GM12864 (cell line): Measurements from ENCODE around the gene PARVB.

Experiments used
- DNase-seq: peaks from one replicate; pipeline ENCODE4 v3.0.0-alpha.2; 2011; ENCODE audit warnings: low read depth
- H3K4me3 ChIP-seq: 2 replicates; pipeline ENCODE4 v1.5.1; 2011; ENCODE audit warnings: mild to moderate bottlenecking, low read depth, low read length, control low read depth
- TF ChIP-seq, protein P1 (sequence below): IDR thresholded peaks from 2 replicates; pipeline ENCODE4 v1.5.1; 2011; ENCODE audit warnings: low read depth, mild to moderate bottlenecking, moderate library complexity, low read length, control low read depth, inconsistent platforms; ENCODE audit errors: missing control alignments

Gene PARVB

DNA sequence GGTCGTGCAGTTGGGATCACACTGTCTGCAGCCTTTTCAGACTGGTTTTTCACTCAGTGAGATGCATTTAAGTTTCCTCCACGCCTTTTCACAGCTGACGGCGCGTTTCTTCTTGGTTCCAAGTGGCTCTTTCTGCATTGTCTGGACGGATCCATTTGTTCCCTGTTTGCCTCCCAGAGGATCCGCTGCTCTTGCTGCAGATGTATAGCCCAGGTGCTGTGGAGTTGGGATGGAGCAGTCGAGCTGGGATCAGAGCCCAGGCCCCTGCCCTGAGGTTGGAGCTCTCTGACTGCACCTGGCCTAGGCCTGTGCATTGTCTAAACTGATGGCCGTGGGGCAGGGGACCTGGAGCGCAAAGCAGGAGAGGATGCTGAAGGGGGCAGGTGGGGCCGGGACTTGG lies 51.6 kb downstream of the PARVB start:
- TF ChIP-seq, protein P1, sequence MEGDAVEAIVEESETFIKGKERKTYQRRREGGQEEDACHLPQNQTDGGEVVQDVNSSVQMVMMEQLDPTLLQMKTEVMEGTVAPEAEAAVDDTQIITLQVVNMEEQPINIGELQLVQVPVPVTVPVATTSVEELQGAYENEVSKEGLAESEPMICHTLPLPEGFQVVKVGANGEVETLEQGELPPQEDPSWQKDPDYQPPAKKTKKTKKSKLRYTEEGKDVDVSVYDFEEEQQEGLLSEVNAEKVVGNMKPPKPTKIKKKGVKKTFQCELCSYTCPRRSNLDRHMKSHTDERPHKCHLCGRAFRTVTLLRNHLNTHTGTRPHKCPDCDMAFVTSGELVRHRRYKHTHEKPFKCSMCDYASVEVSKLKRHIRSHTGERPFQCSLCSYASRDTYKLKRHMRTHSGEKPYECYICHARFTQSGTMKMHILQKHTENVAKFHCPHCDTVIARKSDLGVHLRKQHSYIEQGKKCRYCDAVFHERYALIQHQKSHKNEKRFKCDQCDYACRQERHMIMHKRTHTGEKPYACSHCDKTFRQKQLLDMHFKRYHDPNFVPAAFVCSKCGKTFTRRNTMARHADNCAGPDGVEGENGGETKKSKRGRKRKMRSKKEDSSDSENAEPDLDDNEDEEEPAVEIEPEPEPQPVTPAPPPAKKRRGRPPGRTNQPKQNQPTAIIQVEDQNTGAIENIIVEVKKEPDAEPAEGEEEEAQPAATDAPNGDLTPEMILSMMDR: no peak
- no peak for DNase-seq
- no peak overlapping the region for H3K4me3 ChIP-seq

DNA sequence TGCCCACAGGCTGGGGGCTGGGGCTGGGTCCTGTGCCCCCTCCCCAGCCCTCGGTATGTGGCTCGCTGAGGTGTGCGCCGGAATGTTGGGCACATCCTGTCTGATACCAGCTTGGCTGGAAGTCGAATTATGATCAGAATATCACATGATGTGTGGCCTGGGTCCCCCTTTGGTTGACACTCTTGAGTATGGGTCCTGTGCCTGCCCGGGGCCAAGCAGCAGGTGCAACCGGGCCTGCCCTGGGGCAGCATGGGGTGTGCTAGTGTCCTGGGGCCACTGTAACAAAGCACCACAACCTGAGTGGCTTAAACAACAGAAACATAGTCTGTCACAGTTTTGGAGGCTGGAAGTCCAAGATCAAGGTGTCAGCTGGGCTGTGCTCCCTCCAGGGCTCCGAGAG lies 52.7 kb downstream of the PARVB start:
- H3K4me3 ChIP-seq: no peak overlapping the region
- TF ChIP-seq, protein P1: no peak

DNA sequence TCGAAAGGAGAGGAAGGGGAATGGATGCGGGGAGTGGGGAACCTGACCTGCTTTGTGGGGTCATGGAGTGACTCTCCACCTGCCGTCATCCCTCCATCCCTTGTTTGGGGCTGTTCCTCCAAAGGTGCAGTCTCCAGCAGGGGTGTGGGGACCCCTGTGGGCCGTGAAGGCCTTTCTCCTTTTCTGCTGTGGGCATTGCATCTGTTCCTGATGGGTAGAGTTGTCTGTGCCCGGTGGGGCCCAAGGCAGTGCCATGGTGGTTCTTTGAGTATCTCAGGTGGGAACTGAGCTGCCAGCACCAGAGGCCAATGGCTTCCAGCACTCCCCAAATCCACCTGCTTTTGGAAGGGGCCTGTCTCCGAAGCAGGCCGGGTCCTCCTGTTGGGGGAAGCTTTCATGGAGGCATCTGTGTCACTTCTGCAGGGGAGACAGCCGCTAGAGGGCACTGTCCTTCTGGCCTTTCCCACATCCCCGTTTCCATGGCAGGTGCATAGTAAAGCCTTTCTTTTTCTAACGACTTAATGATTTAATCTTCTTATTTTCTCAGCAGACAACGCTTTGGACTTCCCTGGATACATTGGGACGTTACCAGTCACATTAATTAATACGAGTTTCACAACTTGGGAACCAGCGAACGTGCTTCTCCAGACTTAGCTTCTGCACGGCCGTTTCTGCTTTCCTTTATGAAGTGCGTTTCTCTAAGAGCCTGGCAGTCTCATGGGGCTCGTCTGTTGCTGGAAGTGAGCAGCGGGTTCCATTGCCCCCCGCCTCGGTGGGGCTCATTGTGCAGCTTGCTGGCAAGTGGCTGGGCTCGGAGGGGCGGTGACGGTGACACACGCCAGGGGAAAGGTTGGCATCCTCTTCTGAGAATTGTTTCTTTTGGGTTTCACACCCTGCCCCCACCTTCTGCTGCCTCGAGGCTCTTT lies 57.1 kb downstream of the PARVB start:
- TF ChIP-seq, protein P1: peak; percentile 86
- peak; percentile 21 for DNase-seq
- H3K4me3 ChIP-seq: no peak overlapping the region

More for the DNA sequence above, 52.7 kb downstream of the PARVB start:
- DNase-seq: no peak

DNA sequence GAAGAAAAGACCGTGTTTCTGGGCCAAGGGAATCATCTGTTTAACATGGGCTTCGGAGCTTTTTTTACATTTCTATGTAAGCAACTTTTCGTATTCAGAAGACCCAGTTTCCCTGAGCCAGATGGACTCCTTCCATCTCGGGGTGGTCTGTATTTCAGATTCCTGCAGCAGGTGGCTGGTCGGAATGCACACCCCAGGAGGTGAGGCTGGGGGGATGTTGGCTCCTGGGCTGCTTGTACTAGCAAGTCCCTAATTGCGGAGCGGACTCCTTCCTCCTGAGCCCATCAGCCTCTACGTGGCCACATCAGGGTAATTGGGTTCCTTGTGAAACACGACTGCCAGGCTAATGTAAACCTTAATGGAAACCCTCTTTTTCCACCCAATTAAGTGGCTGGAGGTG lies 58.7 kb downstream of the PARVB start:
- no peak overlapping the region for H3K4me3 ChIP-seq
- no peak for DNase-seq
- TF ChIP-seq, protein P1: no peak

DNA sequence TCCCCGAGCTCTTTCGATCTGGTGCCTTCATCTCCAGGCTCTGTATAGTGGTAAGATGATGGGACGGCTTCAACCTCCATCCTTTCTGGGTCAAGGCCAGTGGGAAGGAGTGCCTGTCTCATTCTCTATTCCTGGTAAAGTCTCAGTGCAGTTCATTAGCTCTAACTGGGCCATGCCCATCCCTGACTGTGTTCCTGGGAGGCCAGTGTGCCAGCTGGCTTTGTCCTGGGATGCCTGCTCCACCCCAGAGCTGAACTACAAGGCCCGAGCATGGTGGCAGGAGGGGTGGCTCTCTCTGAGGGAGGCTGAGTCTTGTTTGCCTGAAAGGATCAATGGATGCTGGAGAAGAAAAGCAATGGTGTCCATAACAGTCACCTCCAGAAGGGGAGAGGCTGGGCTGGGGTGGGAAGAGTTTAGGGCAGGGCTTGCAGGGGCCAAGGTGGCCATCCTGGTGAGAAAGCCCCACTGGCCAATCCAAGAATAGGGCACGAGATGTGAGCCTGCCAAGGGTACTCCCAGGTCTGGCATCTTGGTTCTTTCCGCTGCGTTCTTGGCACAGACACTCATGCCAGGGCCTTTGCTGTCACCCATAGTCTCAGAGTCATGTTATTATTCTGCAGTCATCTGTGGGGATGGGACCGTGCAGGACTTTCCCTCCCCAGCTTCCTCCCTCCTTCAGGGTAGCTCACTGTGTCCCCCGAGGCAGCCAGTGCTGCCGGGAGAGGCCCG lies 60.1 kb downstream of the PARVB start:
- DNase-seq: no peak
- TF ChIP-seq, protein P1: no peak
- no peak overlapping the region for H3K4me3 ChIP-seq

DNA sequence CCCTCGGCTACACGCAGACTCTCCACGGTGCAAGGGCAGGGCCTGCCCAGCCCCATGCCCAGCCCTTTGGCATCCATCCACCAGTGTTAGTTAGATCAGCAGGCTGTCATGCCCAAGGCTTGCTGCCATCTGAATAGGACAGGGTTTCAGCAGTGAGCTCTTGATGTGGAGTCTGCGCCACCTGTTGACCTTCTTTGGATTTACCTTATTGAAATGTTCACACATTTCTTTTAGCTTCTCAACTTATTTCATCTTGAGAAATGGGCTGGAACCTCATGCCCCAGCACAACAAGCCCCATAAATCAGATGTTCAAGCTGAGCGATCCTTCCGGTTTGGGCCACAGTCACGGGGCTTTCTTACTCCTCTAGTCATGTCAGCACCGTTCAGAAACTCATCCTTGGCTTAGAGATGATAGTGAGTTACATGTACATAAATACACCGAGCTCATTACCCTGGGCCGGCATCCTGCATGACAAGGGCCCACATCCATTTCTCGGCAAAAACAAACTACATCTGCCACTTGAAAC lies 61.7 kb downstream of the PARVB start:
- peak; percentile 37 for DNase-seq
- TF ChIP-seq, protein P1: peak; percentile 65
- no peak overlapping the region for H3K4me3 ChIP-seq
